Measurements from ENCODE around the gene GTF2IRD1.
A peak's percentile ranks its signal among the peaks of the same experiment; 100 is the strongest.
"Not testable (repeated sequence)": the region's sequence is repeated elsewhere in the genome, so short reads cannot be mapped to it uniquely, and the experiment has no call there.

GTF2IRD1 gene

DNA sequence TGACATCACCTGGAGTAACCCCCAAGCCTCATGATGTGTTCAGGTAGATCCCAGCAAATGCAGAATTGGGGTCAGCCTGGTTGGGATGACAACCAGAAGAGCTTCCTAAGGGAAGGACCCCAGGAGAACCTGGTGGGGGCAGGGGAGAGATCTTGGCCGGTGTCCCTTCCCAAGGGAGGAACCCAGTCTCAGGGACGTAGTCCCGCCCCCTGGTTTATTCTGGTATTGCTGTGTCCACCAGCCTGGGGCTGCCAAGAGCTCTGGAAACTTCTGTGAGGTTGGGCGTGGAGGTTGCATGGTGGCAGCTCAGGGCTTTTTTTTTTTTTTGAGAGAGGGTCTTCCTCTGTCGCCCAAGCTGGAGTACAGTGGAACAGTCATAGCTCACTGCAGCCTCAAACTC lies 19.4 kb downstream of the GTF2IRD1 start:
- DNase-seq, result no peak

DNA sequence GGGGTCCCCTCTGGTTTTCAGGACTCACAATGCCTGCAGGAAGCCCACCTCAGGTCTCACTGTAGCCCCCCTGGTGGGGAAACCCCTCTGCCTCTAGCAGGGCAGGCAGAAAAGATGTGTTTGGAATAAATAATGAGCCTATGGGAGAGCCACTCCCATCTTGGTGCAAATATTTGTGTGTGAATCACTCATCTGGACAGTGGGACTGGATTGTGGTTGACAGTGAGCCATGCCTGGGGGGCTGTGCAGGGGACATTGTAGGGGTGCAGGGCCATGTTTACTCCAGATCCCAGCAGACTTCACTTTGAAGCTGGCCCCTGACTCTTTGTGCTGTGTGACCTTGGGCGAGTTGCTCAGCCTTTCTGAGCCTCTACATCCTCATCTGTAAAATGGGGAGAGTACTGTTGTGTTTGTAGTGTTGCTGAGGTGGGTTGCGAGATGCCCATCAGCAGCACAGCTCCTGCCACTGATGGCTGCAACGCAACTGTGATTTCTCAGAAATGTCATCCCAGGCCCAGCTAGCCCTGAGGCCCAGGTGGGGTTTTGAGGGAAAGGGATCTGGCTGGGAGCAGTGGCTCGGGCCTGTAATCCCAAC lies 20.7 kb downstream of the GTF2IRD1 start:
- DNase-seq, result no peak

DNA sequence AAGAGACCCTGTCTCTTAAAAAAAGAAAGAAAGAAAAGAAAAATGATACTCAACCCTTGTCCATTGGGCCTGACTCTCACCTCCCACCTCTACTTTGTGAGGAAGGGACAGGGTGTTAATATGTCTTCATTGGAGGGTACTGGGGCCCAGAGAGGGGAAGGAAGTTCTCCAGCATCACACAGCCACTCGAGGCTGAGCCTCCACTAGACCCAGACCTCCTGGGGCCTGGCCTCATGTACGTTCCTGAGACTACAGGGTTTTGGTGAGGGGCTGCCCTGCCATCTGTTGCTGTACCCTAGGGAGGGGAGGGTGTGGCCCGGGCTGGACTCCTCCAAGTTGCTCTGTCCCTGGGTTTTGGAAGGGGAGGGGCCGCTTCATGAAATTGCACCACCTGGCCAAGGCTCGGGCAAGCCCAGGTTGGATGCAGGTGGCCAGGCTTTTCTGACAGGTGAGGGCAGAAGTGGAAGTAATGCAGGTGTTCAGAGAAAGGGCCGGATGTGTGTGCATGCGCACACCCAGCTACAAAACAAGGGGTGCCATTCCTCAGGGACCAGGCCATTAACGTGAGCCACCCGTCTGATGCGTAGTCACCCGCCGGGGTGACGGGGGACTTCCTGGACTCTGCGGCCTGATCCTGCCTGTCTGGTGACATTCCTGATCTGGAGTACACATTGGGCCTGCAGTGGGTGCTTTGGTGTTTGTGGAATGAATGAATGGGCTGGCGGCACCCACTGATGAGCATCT lies 21.7 kb downstream of the GTF2IRD1 start:
- DNase-seq, result no peak

DNA sequence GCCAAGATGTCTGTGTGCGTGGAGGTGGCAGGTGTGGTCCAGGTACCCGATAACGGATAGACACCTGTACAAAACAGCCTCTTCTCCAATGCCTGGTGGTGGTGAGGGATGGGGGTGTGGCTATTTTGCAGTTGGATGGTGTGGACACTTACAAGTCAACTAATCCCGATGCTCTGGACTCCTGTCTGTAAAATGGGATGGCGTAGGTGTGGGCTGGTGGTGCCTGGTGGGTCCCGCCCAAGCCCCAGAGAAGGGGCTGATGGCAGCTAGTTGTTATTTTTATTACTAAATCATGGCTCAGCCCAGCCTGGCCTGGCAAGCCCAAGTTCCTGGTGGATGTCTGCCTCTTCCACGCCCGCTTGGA lies 22.3 kb downstream of the GTF2IRD1 start:
- DNase-seq, result no peak

DNA sequence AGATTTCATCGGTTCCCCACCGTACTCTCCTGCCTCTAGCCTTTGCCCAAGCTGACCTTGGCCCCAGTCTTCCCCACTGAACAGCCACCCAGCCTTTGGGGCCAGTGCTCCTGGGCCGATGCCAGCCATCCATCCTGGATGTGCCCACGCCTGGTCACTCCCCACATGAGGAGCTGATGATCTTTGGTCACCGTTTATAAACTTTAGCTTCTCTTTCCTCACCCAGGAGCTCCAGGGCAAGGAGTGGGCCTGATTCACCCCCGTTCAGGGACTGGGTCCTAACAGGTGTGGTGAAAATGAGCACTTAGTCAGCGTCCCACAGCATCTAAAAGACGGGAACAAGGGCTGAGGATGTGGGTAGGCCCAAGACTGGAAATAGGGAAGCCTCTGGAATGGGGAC lies 22.9 kb downstream of the GTF2IRD1 start:
- no peak for DNase-seq

DNA sequence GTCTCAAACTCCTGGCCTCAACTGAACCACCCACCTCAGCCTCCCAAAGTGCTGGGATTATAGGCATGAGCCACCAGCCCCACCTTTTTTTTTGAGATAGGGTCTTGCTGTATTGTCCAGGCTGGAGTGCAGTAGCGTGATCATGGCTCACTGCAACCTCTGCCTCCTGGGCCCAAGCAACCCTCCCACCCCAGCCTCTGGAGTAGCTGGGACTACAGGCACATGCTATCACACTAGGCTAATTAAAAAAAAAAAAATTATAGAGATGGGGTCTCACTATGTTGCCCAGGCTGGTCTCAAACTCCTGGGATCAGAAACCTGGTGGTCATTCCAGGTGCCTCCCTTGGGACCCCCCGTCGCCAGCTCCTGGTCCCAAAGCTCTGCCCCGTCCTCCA lies 25.0 kb downstream of the GTF2IRD1 start:
- no peak for DNase-seq

DNA sequence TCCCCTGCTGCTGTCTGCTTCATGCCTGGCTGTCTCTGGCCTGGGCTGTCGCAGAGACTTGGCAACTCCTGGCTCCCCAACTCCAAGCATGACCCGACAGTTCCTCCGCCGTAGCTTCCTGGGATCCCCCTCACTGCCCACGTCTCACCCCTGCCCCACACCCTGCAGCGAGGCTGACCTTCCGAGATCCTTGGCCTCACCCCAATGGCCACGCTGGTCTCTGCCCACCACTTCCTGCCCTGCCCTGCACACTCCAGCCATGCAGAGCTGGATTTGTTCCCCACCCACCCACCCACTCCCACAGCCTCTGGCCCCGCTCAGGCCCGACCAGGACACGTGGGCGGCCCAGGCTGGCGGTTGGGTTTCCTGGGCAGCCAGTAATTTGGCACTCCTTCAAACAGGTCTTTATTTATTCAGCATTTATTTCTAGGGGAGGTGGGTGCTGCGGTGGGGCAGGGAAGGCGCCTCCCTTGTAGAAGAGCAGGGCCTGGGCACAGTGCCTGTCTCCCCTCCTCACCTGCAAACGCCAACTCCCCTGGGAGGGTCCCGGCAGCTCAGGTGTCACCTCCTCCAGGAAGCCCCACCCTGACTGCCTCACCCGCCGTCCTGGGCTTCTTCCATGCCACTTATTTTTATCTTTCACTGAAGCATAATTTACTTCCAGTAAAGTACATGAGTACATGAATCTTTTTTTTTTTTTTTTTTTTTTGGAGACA lies 25.5 kb downstream of the GTF2IRD1 start:
- peak in 9 of 14 donors; percentile 10 to 66 (median 40) for DNase-seq

DNA sequence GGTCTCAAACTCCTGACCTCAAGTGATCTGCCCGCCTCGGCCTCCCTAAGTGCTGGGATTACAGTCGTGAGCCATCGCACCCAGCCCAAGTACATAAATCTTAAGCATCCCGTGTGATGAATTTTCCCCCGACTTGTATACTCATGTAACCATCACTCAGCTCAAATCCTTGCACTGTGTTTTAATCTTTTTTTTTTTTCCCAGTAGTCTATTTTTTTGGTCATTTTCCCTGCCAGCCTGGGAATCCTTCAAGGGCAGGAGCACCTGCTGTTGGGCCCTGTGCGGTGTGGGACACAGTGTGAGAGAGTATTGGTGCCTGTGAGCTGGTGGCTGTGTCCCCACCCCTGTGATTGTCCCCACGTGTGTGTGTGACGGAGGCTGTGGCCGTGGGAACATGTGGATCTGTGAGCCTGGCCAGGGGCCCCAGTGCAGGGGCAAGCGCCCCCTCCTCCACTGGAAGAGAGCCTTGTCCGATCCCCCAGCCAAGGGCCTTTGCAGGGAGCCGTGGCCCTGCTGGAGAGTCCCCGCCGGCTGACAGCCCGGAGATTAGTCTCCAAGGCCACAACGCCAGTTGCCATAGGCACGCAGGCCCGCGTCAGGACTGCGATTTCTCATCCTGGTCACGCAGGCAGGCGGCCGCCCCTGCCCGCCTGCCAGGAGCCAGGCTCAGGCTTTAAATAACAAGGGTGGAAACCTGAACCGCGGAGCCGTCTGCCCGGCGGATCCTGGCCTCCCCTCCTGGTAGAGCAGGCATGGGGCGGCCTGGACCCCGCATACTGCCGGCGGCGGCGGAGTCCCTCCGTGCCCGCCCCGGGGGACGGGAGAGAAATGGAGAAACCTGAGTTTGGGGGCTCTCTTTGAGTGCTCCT lies 26.5 kb downstream of the GTF2IRD1 start:
- peak; percentile 26 to 86 (median 76) for DNase-seq

DNA sequence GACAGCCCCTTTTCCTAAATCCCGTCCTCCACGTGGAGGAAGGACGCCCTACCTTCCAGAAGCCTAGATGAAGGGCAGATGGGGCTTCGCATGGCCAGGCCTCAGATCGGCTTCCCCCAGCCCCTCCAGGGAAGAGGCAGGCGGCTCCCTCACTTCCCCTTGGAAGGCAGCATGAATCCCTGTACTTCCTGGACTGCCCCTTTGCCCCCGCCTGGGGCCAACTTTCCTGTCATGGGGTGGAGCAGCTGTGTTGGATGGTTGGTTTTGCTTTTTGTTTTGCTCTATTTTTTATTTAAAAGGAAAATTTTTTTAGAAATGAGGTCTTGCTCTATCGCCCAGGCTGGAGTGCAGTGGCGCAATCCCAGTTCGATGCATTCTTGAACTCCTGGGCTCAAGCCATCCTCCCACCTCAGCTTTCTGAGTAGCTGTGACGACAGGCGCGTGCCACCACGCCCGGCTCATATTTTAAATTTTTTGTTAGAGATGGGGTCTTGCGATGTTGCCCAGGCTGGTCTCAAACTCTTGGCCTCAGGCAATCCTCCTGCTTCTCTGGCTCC lies 27.2 kb downstream of the GTF2IRD1 start:
- DNase-seq, result peak in 2 of 14 donors; percentile 60 to 70

DNA sequence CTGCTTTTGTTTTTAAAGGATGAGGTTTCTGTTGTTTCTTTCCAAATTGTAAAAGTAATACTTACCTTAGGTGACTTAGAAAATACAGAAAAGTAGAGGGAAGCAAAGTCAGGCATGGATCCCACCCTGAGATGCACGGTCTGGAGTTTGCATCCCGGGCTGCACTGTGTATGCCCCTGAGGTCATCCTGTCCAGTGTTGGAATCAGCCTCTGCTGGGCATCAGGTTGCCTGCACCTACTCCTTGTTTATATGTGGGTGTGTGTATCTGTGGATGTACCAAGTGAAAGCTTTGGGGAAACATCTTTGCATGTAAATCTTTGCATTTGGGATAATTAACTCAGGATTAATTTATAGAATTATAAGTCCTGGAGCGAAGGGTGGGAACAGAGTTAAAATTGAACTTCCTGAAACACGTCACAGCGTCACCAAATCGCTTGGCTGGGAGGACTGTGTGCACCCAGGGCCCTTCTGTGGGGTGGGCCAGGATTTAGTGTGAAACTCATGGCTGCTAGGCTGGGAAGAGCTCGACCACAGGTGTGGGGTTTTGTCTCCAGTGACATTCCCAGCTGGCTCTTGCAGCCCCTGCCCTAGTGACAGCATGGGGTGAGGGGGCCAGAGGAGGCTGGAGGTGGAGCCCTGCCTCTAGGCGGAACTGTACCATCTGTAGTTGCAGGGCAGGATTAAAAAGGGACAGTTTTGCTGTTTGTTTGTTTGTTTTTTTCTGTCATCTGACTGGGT lies 27.9 kb downstream of the GTF2IRD1 start:
- DNase-seq, result no peak

DNA sequence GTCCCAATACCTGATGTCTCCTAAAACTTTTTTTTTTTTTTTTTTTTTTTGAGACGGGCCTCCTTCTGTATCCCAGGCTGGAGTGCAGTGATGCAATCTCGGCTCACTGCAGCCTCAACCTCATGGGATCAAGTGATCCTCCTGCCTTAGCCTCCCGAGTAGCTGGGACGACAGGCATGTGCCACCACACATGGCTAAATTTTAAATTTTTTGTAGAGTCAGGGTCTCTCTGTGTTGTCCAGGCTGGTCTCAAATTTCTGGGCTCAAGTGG lies 28.4 kb downstream of the GTF2IRD1 start:
- DNase-seq, result no peak

DNA sequence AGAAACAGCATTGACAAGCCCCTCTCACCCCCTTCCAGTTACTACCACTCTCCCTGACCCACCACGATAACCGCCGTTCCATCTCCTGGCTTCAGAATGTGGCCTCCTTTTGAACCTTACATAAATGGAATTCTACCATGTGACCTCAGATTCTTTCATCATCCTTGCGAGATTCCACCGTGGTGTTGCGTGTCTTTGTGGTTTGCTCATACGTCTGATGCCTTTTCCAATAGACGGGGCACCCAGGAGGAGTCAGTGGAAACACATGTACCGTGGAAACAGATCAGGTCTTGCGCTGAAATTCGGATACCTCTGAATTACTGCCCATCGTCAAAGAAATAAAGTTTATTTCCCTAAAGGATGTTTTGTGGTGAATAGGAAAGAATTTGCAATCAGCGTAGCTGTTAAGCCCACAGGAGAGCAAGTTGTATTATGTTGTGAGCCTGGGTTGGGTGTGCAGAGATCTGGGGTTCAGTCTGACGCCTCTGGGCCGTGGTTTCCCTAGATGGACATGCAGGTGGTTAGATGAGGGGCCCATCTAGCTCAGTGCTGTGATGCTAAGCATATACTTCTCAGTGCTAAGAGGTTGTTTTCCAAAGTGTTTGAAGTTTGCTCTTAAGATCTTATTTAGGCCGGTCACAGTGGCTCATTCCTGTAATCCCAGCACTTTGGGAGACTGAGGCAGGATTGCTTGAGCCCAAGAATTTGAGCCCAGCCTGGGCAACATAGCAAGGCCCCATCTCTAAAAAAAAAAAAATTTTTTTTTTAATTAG lies 29.1 kb downstream of the GTF2IRD1 start:
- DNase-seq, result no peak

DNA sequence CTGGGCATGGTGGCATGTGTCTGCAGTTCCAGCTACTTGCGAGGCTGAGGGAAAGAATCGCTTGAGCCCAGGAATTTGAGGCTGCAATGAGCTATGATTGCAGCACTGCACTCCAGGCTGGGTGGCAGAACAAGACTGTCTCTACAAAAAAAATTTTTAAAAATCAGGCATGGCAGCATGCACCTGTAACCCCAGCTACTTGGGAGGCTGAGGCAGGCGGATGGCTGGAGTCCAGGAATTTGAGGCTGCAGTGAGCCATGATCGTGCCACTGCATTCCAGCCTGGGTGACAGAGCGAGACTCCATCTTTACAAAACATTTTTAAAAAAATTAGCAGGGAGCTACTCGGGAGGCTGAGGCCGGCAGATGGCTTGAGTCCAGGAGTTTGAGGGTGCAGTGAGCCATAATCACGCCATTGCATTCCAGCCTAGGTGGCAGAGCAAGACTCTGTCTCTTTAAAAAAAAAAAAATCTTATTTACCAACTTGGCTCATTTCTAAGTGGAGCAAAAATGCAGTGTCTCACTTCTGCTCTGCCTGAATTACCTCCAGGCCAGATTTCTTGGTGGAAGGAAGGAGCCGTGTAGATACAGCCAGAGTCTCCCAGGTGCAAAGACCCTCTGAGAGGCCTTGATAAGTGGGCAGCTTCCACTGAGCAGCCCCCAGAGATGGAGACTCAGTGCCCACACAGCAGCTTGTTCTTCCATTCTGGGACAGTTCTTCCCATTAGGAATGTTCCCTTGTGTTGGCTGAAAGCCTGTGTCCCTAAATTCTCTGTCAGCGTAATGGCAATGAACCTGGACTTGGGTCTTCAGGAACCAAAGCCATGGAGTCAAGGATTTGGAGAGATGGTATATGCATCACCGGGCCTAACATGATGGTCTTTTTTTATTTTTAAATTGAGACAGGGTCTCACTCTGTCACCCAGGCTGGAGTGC lies 30.0 kb downstream of the GTF2IRD1 start:
- DNase-seq, result no peak

DNA sequence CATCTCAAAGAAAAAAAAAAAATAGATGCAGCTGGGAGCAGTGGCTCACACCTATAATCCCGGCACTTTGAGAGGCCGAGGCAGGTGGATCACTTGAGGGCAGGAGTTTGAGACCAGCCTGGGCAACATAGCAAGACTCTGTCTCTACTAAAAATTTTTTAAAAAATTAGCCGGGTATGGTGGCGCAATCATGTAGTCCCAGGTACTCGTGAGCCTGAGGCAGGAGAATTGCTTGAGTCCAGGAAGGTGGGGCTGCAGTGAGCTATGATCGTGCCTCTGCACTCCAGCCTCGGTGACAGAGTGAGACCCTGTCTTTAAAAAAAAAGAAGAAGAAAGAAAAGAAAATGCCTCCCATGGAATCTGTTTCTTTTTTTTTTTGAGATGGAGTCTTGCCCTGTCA lies 31.9 kb downstream of the GTF2IRD1 start:
- no peak for DNase-seq

DNA sequence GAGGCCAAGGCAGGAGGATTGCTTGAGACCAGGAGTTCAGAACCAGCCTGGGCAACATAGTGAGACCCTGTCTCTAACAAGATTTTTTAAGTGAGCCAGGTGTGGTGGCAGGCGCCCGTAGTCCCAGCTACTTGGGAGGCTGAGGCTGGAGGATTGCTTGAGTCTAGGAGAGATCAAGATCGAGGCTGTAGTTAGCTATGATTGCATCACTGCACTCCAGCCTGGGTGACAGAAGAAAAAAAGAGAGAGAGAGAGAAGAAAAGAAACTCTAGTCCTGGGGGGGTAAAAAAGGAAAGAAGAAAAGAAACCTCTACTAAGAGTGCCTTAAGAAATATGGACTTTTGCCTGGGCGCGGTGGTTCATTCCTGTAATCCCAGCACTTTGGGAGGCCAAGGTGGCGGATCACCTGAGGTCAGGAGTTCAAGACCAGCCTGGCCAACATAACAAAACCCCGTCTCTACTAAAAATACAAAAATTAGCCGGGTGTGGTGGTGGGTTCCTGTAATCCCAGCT lies 34.9 kb downstream of the GTF2IRD1 start:
- not testable (repeated sequence) for DNase-seq

DNA sequence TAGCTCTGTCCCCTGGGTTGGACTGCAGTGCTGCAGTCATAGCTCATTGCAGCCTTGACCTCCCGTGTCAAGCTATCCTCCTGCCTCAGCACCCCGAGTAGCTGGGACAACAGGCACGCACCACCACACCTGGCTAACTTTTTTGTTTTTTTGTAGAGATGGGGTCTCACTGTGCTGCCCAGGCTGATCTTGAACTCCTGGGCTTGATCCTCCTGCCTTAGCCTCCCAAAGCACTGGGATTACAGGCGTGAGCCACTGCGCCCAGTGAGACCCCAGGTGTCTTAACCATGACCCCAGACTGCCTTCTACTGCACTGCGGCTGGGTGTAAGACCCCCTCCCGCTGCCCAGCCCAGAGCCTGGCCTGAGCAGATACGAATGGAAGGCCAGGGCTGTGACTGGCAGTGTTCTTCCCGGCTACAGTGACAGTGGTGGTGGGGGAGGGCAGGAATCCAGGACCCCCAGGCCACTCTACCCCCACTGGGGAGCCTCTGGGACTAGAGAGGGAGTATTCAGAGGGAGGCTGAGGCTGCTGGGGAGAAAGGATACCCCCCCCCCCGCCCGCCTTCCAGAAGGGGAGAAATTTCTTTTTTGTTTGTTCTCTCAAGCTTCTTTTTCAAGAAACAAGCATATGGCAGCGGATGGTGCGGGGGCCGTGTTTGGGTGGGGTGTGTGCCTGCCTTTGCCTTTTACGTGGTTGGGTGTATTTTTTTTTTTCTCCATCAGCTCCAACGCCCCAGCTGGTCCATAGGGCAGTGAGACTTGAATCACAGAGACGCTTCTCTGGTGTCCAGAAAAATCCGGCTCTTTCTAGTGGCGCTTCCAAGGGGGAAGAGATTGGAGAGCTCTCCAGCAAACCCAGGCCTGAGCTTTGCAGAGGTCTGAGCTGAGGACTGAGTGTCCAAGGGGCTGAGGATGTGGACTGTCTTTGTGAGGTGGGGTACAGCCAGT lies 36.6 kb downstream of the GTF2IRD1 start:
- peak in 1 of 14 donors; percentile 15 for DNase-seq

DNA sequence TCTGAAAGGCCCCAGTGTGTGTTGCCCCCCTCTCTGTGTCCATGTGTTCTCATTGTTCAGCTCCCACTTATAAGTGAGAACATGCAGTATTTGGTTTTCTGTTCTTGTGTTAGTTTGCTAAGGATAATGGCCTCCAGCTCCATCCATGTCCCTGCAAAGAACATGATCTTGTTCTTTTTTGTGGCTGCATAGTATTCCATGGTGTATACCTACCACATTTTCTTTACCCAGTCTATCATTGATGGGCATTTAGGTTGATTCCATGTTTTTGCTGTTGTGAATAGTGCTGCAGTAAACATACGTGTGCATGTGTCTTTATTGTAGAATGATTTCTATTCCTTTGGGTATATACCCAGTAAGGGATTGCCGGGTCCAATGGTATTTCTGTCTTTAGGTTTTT lies 37.8 kb downstream of the GTF2IRD1 start:
- DNase-seq, result not testable (repeated sequence)

DNA sequence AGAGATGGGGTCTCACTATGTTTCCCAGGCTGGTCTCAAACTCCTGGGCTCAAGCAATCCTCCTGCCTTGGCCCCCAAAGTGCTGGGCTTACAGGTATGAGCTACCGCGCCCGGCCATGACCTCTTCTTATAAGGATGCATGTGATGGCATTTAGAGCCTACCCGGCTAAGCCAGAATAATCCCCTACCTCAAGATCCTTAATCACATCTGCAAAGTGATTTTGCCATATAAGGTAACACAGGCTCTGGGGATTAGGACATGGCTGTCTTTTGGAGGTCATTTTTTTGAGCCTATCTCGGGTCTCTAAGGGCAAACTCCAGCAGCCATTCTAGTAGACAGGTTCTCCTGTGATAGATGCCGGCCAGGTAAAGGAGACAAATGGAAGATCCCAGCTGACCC lies 39.6 kb downstream of the GTF2IRD1 start:
- DNase-seq, result no peak
